NT2/D1 (cell line): ENCODE measurements around the gene TMC4.

Experiments used
- YY1 ChIP-seq: IDR thresholded peaks from 2 replicates; pipeline ENCODE4 v1.6.1; 2011; ENCODE audit not compliant: insufficient read length, insufficient read depth
- ZNF274 ChIP-seq: IDR thresholded peaks from 2 replicates; pipeline ENCODE4 v1.6.1; 2011; ENCODE audit warnings: mild to moderate bottlenecking, low read depth, low read length

DNA sequence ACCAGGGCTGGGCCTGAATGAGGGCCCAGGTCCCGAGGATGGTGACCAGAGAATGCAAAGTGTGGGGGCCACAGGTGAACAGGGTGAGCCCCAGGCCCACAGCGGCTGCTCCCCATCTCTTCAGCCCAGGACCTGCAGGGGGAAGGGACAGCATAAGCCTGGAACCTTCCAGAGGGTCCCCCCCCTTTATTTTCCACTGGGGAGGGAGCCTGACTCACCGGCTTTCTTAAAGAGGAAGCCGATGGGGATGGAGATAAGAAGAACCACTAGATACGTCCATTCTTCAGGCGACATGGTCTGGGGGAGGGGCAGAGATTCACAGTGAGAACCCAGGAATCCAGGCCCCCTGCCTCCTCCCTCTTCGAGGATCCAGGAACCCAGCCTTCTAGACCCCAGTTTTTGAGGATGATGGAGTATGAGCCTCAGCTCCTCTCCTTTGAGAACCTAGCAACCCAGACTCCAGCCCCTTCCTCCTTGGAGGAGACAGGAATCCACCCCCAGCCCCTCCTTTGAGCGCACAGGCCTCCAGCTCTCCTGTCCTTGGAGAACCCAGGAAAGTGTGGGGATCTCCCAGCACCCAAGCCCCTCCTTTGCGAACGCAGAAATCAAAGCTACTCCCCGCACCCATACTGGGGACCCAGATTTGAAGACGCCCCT is 15.4 kb upstream of the TMC4 start:
- TF ChIP-seq ZNF274 (no peak), YY1 (no peak)
